PFSK-1 (cell line): ENCODE data around the gene MAMLD1.

Source experiments
- SIN3A ChIP-seq: IDR thresholded peaks from 2 replicates; pipeline ENCODE4 v1.6.1; 2012; ENCODE audit warnings: mild to moderate bottlenecking, low read length, moderate library complexity, borderline replicate concordance; ENCODE audit not compliant: insufficient read depth
- TAF1 ChIP-seq: IDR thresholded peaks from 2 replicates; pipeline ENCODE4 v1.6.1; 2012; ENCODE audit warnings: low read length, control low read depth, borderline replicate concordance; ENCODE audit not compliant: insufficient read depth

DNA sequence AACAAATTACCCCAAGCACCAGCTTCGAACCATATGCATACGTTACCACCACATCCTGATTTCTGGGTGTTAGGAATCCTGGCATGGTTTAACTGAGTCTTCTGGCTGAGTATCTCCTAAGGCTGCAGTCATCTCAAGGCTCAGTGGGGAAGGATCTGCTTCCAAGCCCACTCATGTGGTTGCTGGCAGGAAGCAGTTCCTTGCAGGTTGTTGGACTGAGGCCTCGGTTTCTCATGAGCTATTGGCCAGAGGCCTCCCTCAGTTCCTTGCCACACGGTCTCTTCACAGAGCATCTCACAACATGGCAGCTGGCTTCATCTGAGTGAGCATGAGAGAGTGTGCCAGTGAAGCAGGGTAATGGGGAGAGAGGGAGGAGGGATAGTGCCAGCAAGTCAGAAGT is 109.2 kb downstream of the MAMLD1 start:
- TF ChIP-seq TAF1 (no peak), SIN3A (no peak)
